ENCODE data around the gene SMYD2. TPM values are rescaled to one million over a fixed set of nuclear protein-coding genes. Genes with fewer than 3 reads are reported as not detected.

SMYD2 gene
- total and polyA plus RNA-seq, 8 donors, result 8.2 to 68.7 (median 26.6) TPM

- H3K27ac ChIP-seq, result no peak overlapping the region
- peaks cover 0 to 6% (median 0%) of the 10 kb centered on the region in 4 donors for H3K36me3 ChIP-seq
- intact Hi-C loops (cut with DNase I; ENCODE audit: low total_unique reads), result no loop called here
Measured at GRCh38 chr1:214289574-214290272, 8.8 kb downstream of the SMYD2 start.

DNA sequence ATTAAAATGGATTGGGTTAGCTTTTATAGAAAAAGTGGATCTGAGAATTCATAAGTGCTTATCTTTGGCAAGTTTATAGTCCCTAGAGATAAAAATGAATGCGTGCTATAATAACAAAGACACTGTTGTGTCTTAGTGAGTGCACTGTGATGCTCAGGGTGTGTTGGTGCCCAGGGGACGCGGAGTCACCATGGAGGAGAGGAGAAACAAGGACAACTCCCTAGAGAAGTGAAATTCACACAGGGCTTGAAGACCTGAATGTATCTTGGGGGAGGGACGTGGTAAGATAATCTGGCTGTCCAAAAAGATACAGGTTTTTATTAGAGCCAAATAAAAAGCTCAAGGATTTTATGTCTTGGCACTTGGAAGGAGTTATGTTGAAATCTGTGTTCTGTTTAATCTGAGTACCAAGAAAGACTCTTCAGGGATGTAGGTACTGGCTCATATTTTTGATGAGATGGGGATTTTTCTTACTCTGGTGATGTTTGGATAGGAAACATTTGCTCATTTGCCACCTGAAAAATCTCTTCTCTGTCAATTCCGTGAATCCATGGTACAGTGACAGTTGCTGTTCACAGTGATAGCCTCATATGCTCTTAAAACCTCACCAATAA is 9.6 kb downstream of the SMYD2 start:
- Histone ChIP-seq H3K27ac (no peak overlapping the region), H3K4me3 (no peak overlapping the region), H3K36me3 (peaks cover 0 to 6% (median 0%) of the 10 kb centered on the region in 4 donors), H3K9me3 (no peaks in the 10 kb centered on the region), H3K4me1 (no peaks in the 10 kb centered on the region), H3K27me3 (no peaks in the 10 kb centered on the region)
- DNase-seq, result no peak
- no peak for TF ChIP-seq POLR2AphosphoS5 (IDR thresholded peaks at IDR 0.05)
- TF ChIP-seq, protein P1, sequence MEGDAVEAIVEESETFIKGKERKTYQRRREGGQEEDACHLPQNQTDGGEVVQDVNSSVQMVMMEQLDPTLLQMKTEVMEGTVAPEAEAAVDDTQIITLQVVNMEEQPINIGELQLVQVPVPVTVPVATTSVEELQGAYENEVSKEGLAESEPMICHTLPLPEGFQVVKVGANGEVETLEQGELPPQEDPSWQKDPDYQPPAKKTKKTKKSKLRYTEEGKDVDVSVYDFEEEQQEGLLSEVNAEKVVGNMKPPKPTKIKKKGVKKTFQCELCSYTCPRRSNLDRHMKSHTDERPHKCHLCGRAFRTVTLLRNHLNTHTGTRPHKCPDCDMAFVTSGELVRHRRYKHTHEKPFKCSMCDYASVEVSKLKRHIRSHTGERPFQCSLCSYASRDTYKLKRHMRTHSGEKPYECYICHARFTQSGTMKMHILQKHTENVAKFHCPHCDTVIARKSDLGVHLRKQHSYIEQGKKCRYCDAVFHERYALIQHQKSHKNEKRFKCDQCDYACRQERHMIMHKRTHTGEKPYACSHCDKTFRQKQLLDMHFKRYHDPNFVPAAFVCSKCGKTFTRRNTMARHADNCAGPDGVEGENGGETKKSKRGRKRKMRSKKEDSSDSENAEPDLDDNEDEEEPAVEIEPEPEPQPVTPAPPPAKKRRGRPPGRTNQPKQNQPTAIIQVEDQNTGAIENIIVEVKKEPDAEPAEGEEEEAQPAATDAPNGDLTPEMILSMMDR (IDR thresholded peaks at IDR 0.05), result no peak
- no peak for TF ChIP-seq EP300 (IDR thresholded peaks at IDR 0.05)
- no peak for TF ChIP-seq POLR2A (IDR thresholded peaks at IDR 0.05)
- intact Hi-C loops (cut with DNase I; ENCODE audit: low total_unique reads), result no loop called here
- 73 to 85% (median 80%) methylated on average over 5 of the region's 5 CpGs for WGBS, 5 donors

More at GRCh38 chr1:214289574-214290272, 8.8 kb downstream of the SMYD2 start:
- TF ChIP-seq EP300 (IDR thresholded peaks at IDR 0.05), result no peak
- TF ChIP-seq, protein P1 (IDR thresholded peaks at IDR 0.05), result no peak
- TF ChIP-seq POLR2AphosphoS5 (IDR thresholded peaks at IDR 0.05), result no peak
- no peak for TF ChIP-seq POLR2A (IDR thresholded peaks at IDR 0.05)
- Histone ChIP-seq H3K4me1 (peaks cover 0 to 3% (median 0%) of the 10 kb centered on the region in 4 donors), H3K4me3 (no peak overlapping the region), H3K9me3 (no peaks in the 10 kb centered on the region), H3K27me3 (no peaks in the 10 kb centered on the region)
- 65 to 78% (median 72%) methylated on average over 7 of the region's 7 CpGs for WGBS, 5 donors
- peak in 1 of 2 donors; percentile 57 for DNase-seq

DNA sequence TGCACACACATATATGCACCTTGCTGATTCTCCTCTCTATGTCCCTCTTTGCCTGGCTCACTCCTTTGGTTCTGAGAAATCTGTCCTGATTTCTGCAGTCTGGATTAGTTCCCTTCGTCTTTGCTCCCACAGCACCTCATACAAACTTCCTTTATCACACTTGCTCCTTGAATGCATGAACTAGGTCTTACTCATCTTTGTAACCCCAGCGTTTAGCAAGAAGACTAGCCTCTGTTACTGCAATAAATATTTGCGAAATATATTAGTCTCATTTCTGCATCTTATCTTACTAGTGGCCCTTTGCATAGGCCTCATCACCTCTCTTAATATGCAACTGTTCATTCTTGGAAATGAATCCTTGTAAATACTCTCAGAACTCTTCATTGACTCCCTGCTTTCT is 11.4 kb downstream of the SMYD2 start:
- Histone ChIP-seq H3K4me1 (no peaks in the 10 kb centered on the region), H3K27me3 (no peaks in the 10 kb centered on the region), H3K27ac (no peak overlapping the region), H3K36me3 (peaks cover 0 to 6% (median 0%) of the 10 kb centered on the region in 4 donors), H3K9me3 (no peaks in the 10 kb centered on the region), H3K4me3 (no peak overlapping the region)
- TF ChIP-seq, protein P1 (IDR thresholded peaks at IDR 0.05), result no peak
- TF ChIP-seq POLR2AphosphoS5 (IDR thresholded peaks at IDR 0.05) (no peak), POLR2A (IDR thresholded peaks at IDR 0.05) (no peak), EP300 (IDR thresholded peaks at IDR 0.05) (no peak)
- WGBS, 5 donors, result 80 to 89% (median 84%) methylated on average over 3 of the region's 3 CpGs
- intact Hi-C loops (cut with DNase I; ENCODE audit: low total_unique reads), result no loop called here
- DNase-seq, result no peak

DNA sequence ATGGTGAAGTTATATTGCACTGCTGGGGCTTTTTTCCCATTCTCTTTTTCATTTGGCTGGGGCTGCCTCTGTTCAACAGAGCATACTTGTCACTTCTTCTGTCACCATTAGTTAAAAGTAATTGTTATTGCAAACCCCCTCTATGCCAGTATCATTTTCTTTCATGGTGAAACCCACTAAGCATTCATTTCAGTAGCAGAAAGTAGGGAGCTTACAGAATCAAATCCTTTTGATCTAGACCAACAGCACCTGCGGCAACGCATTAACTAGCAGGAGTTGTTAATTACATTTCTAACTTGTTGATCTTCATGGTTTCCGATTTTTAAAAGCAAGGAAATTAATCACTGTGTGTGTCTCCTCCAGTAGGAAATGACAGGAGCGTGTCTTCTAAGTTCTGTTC is 15.0 kb downstream of the SMYD2 start:
- TF ChIP-seq, protein P1 (IDR thresholded peaks at IDR 0.05), result no peak
- TF ChIP-seq EP300 (IDR thresholded peaks at IDR 0.05) (no peak), POLR2AphosphoS5 (IDR thresholded peaks at IDR 0.05) (no peak), POLR2A (IDR thresholded peaks at IDR 0.05) (no peak)
- no peaks in the 10 kb centered on the region for H3K27me3 ChIP-seq
- H3K36me3 ChIP-seq, result no peaks in the 10 kb centered on the region
- no peak overlapping the region for H3K4me3 ChIP-seq
- H3K4me1 ChIP-seq, result no peaks in the 10 kb centered on the region
- no peak overlapping the region for H3K27ac ChIP-seq
- no peaks in the 10 kb centered on the region for H3K9me3 ChIP-seq
- 71 to 83% (median 76%) methylated on average over 4 of the region's 4 CpGs for WGBS, 5 donors
- DNase-seq, result no peak
- intact Hi-C loops (cut with DNase I; ENCODE audit: low total_unique reads), result no loop called here

Measured in stomach (tissue), 9 donors.